Measurements from ENCODE around the gene FOLR1. TPM values are rescaled to one million over a fixed set of nuclear protein-coding genes. Genes with fewer than 3 reads are reported as not detected.
"Not testable (repeated sequence)": the region's sequence is repeated elsewhere in the genome, so short reads cannot be mapped to it uniquely, and the experiment has no call there.

Gene FOLR1
- 1.2 TPM for total RNA-seq

GRCh38 chr11:72191961-72192381, at the start of gene FOLR1:
Gene FOLR1 (plus strand): TSS chr11:72192140. CDS start chr11:72192174, 34 bp downstream.
- no peak for DNase-seq (ENCODE audit: low spot score)
- intact Hi-C loops (cut with DNase I), result no loop called here
- no peak for ATAC-seq

DNA sequence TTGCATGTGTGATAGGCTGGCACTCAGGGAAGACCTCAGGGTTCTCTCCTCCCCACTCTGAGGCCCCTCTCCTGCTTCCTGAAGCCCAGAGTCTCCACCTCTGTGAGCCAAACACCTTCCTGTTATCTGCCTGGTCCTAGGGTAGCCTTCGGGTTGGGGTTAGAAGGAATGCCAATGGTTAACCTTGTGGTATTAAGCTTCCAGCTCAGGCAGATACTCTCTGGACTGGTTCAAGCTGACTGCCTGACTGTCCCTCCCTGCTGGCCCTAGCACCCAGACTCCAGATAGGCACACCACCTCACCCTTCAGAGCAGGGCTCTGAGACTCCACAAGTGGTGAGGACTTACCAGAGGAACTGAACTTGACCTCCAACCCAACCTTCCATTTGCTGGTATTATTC, 49.4 kb upstream of the FOLR1 start:
- DNase-seq (ENCODE audit: low spot score); intact Hi-C loops (cut with DNase I); ATAC-seq: not testable (repeated sequence)

- DNase-seq (ENCODE audit: low spot score), result no peak
- no peak for ATAC-seq
- intact Hi-C loops (cut with DNase I), result no loop called here
Observed at GRCh38 chr11:72144807-72145565, 47.0 kb upstream of the FOLR1 start.

GRCh38 chr11:72146625-72147024, 45.3 kb upstream of the FOLR1 start:
- intact Hi-C loops (cut with DNase I), result no loop called here
- ATAC-seq, result no peak
- DNase-seq (ENCODE audit: low spot score), result no peak

DNA sequence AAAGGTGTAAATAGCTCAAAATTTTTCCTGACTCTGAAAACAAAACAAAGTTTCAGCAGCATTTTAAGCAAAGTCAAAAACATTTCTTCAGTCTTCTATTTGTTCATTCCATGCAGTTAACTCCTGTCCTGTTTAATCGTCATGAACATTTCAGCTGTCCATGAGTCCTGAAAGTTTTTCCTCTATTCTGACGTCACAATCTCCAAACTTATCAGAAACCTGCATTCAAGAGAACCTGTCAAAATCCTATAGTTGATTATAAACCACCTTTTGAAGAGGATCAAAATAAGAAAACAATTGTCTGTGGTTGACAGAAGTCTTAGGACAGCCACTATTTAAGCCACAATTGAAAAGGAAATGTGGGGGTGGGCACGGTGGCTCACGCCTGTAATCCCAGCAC, 41.1 kb upstream of the FOLR1 start:
- ATAC-seq (no peak), DNase-seq (ENCODE audit: low spot score) (no peak)
- intact Hi-C loops (cut with DNase I), result no loop called here

DNA sequence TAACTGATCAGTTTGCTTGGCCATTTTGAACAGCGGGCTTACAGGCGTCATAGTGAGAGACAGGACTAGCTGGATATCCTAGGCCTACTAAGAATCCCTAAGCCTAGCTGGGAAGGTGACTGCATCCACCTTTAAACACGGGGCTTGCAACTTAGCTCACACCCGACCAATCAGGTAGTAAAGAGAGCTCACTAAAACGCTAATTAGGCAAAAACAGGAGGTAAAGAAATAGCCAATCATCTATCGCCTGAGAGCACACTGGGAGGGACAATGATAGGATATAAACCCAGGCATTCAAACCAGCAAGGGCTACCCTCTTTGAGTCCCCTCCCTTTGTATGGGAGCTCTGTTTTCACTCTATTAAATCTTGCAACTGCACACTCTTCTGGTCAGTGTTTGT, 38.1 kb upstream of the FOLR1 start:
- not testable (repeated sequence) for ATAC-seq; DNase-seq (ENCODE audit: low spot score)
- intact Hi-C loops (cut with DNase I), result loop anchor here (1.0 kb wide), 1 partner anchor 22 kb away; no protein-coding TSS in a partner anchor

DNA sequence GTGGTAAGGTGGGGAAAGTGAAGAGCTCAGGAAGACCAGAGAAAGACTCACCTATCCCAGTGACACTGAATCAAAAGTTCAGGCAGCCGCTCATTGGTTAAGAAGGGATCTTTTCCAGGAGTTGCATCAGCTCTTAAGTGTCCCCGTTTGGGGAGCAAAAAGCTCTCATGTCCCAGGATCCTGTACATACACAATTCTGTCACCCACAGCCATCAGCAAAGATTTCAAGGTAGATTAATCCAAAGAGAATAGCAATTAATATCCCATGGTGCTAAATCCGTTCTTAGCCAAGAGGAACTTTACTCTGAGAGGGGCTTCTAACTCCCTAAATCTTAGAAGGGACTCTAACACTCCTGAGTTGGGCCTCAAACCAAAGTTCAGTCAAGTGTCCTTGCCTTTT, 37.1 kb upstream of the FOLR1 start:
- DNase-seq (ENCODE audit: low spot score) (no peak), ATAC-seq (no peak)
- intact Hi-C loops (cut with DNase I), result no loop called here

DNA sequence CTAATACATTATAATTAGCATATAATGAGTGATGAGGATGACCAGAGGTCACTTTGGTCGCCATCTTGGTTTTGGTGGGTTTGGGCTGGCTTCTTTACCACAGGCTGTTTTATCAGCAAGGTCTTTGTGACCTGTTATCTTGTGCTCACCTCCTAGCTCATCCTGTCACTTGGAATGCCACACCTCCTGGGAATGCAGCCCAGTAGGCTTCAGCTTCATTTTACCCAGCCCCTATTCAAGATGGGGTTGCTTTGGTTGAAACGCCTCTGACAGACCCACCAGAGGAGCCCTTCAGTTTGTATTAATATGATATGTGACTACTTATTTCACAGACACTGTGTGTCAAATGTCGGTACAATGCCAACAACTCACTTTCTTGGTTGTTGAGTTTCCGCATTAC, 36.2 kb upstream of the FOLR1 start:
- ATAC-seq (no peak), DNase-seq (ENCODE audit: low spot score) (no peak)
- intact Hi-C loops (cut with DNase I), result no loop called here

DNA sequence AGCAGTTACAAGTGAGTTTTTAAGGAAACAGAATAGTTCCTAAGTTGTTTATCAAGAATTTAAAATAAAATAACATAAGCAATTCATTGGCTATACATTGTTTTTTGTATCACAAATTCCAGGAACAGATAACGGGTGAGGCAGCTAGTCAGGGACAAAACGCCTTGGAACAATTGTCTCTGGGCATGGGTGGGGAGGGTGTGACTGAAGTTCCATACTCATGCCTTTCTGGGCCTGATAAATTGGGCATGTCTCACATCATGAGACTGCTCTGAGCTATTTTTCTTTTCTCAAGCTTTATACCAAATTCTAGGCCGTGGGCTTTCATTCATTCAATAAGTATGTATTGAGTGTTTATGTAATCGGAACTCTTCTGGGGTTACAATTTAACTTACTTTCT, 34.8 kb upstream of the FOLR1 start:
- no peak for DNase-seq (ENCODE audit: low spot score)
- ATAC-seq, result no peak
- intact Hi-C loops (cut with DNase I), result no loop called here

GRCh38 chr11:72160319-72160718, 31.6 kb upstream of the FOLR1 start:
- intact Hi-C loops (cut with DNase I), result no loop called here
- DNase-seq (ENCODE audit: low spot score) (no peak), ATAC-seq (no peak)

DNA sequence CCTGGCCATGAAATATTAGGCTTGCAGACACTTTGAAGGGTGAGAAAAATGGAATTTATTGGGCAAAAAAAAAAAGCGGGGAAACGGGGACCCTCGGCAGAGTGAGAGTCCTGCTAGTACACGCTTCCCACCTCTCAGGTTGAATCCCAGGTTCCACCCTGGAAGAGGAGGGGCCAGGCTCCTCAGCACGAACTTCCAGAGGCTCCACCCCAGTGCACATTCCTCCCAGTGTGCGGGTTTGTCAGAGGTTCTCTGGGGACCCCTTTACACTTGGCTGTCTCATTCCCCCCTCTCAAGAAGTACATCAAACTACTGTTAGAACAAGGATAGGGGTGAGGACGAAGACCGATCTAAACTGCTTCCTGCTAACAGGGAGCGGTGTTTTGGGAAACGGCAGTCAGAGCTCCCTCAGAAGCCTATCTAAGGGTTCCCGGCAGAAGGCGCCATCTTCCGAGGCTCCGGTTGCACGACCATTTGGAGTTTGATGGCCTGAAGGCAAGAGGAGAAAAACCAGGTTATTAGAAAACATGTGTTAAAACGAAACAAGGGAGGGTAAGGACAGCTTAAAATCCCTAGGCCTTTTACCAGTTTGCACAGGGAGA, 28.9 kb upstream of the FOLR1 start:
- intact Hi-C loops (cut with DNase I), result no loop called here

DNA sequence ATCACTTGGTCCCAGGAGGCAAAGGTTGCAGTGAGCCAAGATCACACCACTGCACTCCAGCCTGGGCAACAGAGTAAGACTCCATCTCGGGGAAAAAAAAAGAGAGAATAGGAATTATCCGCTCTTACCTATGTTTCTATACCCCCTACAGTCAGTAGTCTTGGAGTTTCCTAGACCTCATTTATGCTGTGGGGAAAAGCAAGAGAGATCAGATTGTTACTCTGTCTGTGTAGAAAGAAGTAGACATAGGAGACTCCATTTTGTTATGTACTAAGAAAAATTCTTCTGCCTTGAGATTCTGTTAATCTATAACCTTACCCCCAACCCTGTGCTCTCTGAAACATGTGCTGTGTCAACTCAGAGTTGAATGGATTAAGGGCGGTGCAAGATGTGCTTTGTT, 27.8 kb upstream of the FOLR1 start:
- ATAC-seq; intact Hi-C loops (cut with DNase I); DNase-seq (ENCODE audit: low spot score): not testable (repeated sequence)

More for the DNA sequence above, 28.9 kb upstream of the FOLR1 start:
- no peak for ATAC-seq
- no peak for DNase-seq (ENCODE audit: low spot score)

DNA sequence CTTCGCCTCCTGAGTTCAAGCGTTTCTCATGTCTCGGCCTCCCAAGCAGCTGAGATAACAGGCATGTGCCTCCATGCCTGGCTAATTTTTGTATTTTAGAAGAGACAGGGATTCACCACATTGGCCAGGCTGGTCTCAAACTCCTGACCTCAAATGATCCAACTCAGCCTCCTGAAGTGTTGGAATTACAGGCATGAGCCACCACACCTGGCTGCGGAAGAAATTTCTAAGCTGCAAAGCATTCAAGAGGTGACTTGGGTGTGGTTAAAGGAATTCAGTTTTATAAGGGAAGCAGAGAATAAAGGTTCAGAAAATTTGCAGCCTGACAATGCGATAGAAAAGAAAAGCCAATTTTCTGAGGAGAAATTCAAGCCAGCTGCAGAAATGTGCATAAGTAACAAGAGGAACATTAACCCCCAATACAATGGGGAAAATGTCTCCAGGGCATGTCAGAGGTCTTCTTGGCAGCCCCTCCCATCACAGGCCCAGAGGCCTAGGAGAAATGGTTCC, 22.8 kb upstream of the FOLR1 start:
- intact Hi-C loops (cut with DNase I); DNase-seq (ENCODE audit: low spot score); ATAC-seq: not testable (repeated sequence)

DNA sequence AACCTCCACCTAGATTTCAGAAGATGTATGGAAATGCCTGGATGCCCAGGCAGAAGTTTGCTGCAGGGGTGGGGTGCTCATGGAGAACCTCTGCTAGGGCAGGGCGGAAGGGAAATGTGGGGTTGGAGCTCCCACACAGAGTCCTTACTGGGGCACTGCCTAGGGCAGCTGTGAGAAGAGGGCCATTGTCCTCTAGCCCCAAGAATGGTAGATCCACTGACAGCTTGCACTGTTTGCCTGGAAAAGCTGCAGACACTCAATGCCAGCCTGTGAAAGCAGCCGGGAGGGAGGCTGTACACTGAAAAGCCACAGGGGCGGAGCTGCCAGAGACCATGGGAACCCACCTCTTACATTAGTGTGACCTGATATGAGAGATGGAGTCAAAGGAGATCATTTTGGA, 22.2 kb upstream of the FOLR1 start:
- DNase-seq (ENCODE audit: low spot score); intact Hi-C loops (cut with DNase I); ATAC-seq: not testable (repeated sequence)

DNA sequence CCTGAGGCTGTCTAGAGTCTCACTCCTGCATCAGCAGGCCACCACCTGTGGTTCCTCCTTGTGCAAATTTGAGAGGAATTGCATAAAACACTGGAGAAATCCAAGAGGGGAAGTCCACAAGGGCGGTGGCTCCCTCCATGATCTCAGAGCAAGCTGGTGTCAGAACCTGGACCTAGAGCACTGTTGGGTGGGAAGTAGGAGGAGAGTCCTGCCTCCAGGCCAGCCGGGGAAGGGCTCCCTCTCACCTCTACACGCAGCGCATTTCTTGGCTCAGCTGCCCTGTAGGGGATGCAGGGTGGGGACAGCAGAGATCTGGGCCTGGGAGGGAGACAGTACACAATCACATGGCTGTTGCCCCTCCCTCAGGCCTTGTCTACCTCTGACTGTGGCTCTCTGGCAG, 19.9 kb upstream of the FOLR1 start:
- intact Hi-C loops (cut with DNase I); ATAC-seq; DNase-seq (ENCODE audit: low spot score): not testable (repeated sequence)

GRCh38 chr11:72173291-72173690, 18.6 kb upstream of the FOLR1 start:
- no peak for DNase-seq (ENCODE audit: low spot score)
- intact Hi-C loops (cut with DNase I), result no loop called here
- ATAC-seq, result no peak

DNA sequence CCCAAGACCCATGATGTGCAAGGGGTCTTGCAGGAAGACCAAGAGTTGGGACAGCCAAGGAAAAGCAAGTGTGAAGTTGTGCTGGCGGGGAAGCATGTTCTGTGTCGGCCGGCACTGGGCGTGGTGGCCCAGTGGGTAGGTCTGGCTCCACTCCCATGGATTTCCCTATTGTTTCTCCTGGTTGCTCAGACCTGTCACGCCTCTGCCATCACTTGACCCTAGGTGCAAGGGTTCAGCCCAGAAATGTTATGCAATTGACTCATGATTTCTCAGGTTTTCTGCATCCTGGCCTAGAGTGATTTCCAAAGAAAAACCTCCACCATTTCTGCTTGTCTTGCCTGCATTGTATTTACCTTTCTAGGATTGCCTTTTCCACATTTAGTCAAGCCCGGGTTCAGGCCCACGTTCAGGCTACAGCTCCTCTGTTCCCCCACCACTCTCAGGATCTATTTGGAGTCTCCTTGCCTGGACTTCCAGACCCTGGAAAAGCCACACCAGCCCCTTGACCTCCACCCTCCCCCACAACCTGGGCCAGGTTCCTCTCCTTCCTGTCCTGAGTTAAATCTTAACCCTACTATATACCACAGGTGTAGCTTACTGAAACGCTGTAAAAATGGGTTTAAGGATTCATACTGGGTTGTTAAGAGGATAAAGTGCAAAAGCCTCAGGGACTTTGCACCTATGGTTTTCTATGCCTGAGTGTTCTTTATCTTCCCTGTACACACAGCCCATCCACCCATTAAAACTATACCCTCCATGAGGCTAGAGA, 17.5 kb upstream of the FOLR1 start:
- no peak for DNase-seq (ENCODE audit: low spot score)
- intact Hi-C loops (cut with DNase I), result no loop called here
- ATAC-seq, result no peak

- intact Hi-C loops (cut with DNase I), result no loop called here
- ATAC-seq, result no peak
- DNase-seq (ENCODE audit: low spot score), result no peak
Observed at GRCh38 chr11:72177656-72178055, 14.3 kb upstream of the FOLR1 start.

- ATAC-seq (no peak), DNase-seq (ENCODE audit: low spot score) (no peak)
- intact Hi-C loops (cut with DNase I), result no loop called here
Observed at GRCh38 chr11:72179049-72179803, 12.7 kb upstream of the FOLR1 start.
